SU-DHL-6 (cell line): ENCODE results near the gene AP3M1.

Source experiments
- H2AFZ ChIP-seq: fragments of 200-600 bp; sonication (generic); 2 replicates; pipeline ENCODE4 v1.6.1; 2014; ENCODE audit warnings: low read depth, mild to moderate bottlenecking, moderate library complexity, mixed read lengths, antibody characterized with exemption, low read length; ENCODE audit not compliant: severe bottlenecking
- H3F3A ChIP-seq: fragments of 200-600 bp; shearing (Covaris generic); 2 replicates; pipeline ENCODE4 v1.6.0; 2016; ENCODE audit warnings: antibody characterized with exemption, mild to moderate bottlenecking; ENCODE audit not compliant: insufficient read depth
- H3K27ac ChIP-seq: fragments of 200-600 bp; sonication (generic); 2 replicates; pipeline ENCODE4 v1.5.1; 2016; ENCODE audit warnings: low read depth, mild to moderate bottlenecking, low read length, moderate library complexity, mixed read lengths
- H3K27me3 ChIP-seq: fragments of 200-600 bp; sonication (generic), shearing (Covaris generic); 2 replicates; pipeline ENCODE4 v1.6.0; 2014; ENCODE audit warnings: mild to moderate bottlenecking, low read length
- H3K36me3 ChIP-seq: fragments of 200-600 bp; sonication (generic); 2 replicates; pipeline ENCODE4 v1.6.1; 2014; ENCODE audit warnings: mild to moderate bottlenecking, low read length, mixed read lengths
- H3K4me2 ChIP-seq: fragments of 300-600, 200-600 bp; shearing (Covaris generic), sonication (generic); 2 replicates; pipeline ENCODE4 v1.6.0; 2014; ENCODE audit warnings: low read length, low read depth, mild to moderate bottlenecking; ENCODE audit not compliant: poor library complexity, severe bottlenecking
- H3K4me3 ChIP-seq: fragments of 200-600 bp; sonication (generic); 2 replicates; pipeline ENCODE4 v1.5.1; 2014; ENCODE audit warnings: antibody characterized with exemption, low read length, mild to moderate bottlenecking, mixed read lengths; ENCODE audit not compliant: insufficient read depth, poor library complexity, severe bottlenecking
- H3K79me2 ChIP-seq: fragments of 200-600 bp; sonication (generic); 2 replicates; pipeline ENCODE4 v1.6.1; 2014; ENCODE audit warnings: mild to moderate bottlenecking, low read length, moderate library complexity; ENCODE audit not compliant: insufficient read depth
- H3K9ac ChIP-seq: fragments of 200-600 bp; sonication (generic); 2 replicates; pipeline ENCODE4 v1.7.0; 2014; ENCODE audit warnings: mild to moderate bottlenecking, low read length
- H3K9me2 ChIP-seq: fragments of 200-600 bp; sonication (generic); replicated peaks from 2 replicates; pipeline ENCODE4 v1.6.1; 2014; ENCODE audit warnings: low read length; ENCODE audit not compliant: insufficient read depth
- H3K9me3 ChIP-seq: fragments of 200-600 bp; sonication (generic); 2 replicates; pipeline ENCODE4 v1.6.1; 2014; ENCODE audit warnings: low read length, mixed read lengths; ENCODE audit not compliant: insufficient read depth
- H4K20me1 ChIP-seq: fragments of 200-600 bp; sonication (generic); 2 replicates; pipeline ENCODE4 v1.6.1; 2014; ENCODE audit warnings: low read depth, mild to moderate bottlenecking, antibody characterized with exemption, low read length, moderate library complexity, mixed read lengths
- EZH2phosphoT487 ChIP-seq: fragments of 200-600 bp; sonication (generic), shearing (Covaris generic); conservative IDR thresholded peaks from 2 replicates; pipeline ENCODE4 v1.6.1; 2018; ENCODE audit warnings: mild to moderate bottlenecking, antibody characterized with exemption, low read length, moderate library complexity, mixed read lengths
- TF ChIP-seq, protein P1 (sequence below): fragments of 200-600 bp; sonication (generic); IDR thresholded peaks from one replicate; pipeline ENCODE4 v1.5.1; 2017; ENCODE audit warnings: antibody characterized with exemption, mild to moderate bottlenecking, low read length, moderate library complexity; ENCODE audit not compliant: insufficient read depth, poor library complexity, severe bottlenecking

The AP3M1 gene

DNA sequence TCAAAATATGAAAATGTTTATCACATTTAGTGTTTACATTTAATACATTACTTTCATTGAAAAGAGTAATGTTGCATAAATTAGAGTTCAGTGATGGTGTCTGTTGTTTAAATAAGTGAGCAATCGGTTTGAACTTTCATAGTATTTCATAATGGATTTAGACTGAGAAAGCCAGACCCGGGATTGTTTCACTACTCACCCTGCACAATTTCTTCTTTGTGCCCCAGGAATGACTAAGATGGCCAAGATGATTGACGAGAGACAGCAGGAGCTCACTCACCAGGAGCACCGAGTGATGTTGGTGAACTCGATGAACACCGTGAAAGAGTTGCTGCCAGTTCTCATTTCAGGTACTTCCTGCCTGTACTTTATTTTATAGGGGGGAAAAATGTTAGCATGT, 78.1 kb downstream of the AP3M1 start:
- Histone ChIP-seq H3K36me3 (no peaks in the 10 kb centered on the region), H4K20me1 (no peaks in the 10 kb centered on the region), H3K9me3 (no peaks in the 10 kb centered on the region), H3K79me2 (no peaks in the 10 kb centered on the region), H3K9ac (no peak overlapping the region), H3K4me3 (no peak overlapping the region), H3F3A (0 out of 2 replicates have a peak, but pooled peaks cover 7% of the 10 kb centered on the region), H3K9me2 (no peaks in the 10 kb centered on the region), H3K27me3 (no peaks in the 10 kb centered on the region), H2AFZ (no peak overlapping the region), H3K4me2 (no peak overlapping the region), H3K27ac (no peak overlapping the region)
- TF ChIP-seq EZH2phosphoT487: no peak
- TF ChIP-seq, protein P1, sequence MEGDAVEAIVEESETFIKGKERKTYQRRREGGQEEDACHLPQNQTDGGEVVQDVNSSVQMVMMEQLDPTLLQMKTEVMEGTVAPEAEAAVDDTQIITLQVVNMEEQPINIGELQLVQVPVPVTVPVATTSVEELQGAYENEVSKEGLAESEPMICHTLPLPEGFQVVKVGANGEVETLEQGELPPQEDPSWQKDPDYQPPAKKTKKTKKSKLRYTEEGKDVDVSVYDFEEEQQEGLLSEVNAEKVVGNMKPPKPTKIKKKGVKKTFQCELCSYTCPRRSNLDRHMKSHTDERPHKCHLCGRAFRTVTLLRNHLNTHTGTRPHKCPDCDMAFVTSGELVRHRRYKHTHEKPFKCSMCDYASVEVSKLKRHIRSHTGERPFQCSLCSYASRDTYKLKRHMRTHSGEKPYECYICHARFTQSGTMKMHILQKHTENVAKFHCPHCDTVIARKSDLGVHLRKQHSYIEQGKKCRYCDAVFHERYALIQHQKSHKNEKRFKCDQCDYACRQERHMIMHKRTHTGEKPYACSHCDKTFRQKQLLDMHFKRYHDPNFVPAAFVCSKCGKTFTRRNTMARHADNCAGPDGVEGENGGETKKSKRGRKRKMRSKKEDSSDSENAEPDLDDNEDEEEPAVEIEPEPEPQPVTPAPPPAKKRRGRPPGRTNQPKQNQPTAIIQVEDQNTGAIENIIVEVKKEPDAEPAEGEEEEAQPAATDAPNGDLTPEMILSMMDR: no peak

- Histone ChIP-seq H3K4me2 (no peak overlapping the region), H4K20me1 (no peaks in the 10 kb centered on the region), H3K27me3 (no peaks in the 10 kb centered on the region), H3K9me2 (no peaks in the 10 kb centered on the region), H3F3A (0 out of 2 replicates have a peak, but pooled peaks cover 7% of the 10 kb centered on the region), H3K9me3 (no peaks in the 10 kb centered on the region), H2AFZ (no peak overlapping the region), H3K79me2 (no peaks in the 10 kb centered on the region), H3K27ac (no peak overlapping the region), H3K36me3 (no peaks in the 10 kb centered on the region), H3K4me3 (no peak overlapping the region), H3K9ac (no peak overlapping the region)
- TF ChIP-seq EZH2phosphoT487: no peak
- TF ChIP-seq, protein P1: no peak
These were observed 79.5 kb downstream of the AP3M1 start for GRCh38 chr10:74071157-74071556.
